Measurements from ENCODE around the gene PDGFRA. TPM values are rescaled to one million over a fixed set of nuclear protein-coding genes. Genes with fewer than 3 reads are reported as not detected.

PDGFRA gene
- 11.4 and 13.8 TPM in 2 replicates for total RNA-seq
- long read RNA-seq, partial matches to known transcripts, result 7 of 13 reads
- long read RNA-seq, other reads (novel, unspliced or antisense), result 6 of 13 reads

DNA sequence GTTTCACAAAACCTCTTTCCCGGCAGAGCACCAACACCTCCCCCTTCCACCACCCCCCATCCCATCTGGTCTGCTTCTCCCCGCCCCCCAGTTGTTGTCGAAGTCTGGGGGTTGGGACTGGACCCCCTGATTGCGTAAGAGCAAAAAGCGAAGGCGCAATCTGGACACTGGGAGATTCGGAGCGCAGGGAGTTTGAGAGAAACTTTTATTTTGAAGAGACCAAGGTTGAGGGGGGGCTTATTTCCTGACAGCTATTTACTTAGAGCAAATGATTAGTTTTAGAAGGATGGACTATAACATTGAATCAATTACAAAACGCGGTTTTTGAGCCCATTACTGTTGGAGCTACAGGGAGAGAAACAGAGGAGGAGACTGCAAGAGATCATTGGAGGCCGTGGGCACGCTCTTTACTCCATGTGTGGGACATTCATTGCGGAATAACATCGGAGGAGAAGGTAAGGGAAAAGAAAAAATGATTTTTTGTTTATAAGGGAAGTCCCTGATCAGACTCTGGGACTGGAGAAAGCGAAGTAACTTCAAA, at the start of gene PDGFRA:
Gene PDGFRA (plus strand): TSS at position 333 of the 541 bp plus-strand sequence. CDS start 29,476 bp downstream, outside the sequence.
- no peaks in the 10 kb centered on the region for H3K9me3 Mint-ChIP-seq (ENCODE audit: low read depth)
- no peak for DNase-seq (ENCODE audit: low spot score, unreplicated experiment)
- TF ChIP-seq, protein P1, sequence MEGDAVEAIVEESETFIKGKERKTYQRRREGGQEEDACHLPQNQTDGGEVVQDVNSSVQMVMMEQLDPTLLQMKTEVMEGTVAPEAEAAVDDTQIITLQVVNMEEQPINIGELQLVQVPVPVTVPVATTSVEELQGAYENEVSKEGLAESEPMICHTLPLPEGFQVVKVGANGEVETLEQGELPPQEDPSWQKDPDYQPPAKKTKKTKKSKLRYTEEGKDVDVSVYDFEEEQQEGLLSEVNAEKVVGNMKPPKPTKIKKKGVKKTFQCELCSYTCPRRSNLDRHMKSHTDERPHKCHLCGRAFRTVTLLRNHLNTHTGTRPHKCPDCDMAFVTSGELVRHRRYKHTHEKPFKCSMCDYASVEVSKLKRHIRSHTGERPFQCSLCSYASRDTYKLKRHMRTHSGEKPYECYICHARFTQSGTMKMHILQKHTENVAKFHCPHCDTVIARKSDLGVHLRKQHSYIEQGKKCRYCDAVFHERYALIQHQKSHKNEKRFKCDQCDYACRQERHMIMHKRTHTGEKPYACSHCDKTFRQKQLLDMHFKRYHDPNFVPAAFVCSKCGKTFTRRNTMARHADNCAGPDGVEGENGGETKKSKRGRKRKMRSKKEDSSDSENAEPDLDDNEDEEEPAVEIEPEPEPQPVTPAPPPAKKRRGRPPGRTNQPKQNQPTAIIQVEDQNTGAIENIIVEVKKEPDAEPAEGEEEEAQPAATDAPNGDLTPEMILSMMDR (IDR thresholded peaks at IDR 0.05; ENCODE audit: unreplicated experiment), result no peak
- no peaks in the 10 kb centered on the region for H3K36me3 Mint-ChIP-seq (ENCODE audit: insufficient read depth)
- peaks cover 74% of the 10 kb centered on the region for H3K27me3 Mint-ChIP-seq
- peaks cover 26% of the 10 kb centered on the region for H3K4me1 Mint-ChIP-seq (ENCODE audit: low read depth)
- H3K27ac Mint-ChIP-seq, result peak within 1 kb of the TSS; percentile 87
- H3K4me3 Mint-ChIP-seq (ENCODE audit: low read depth), result peak within 1 kb of the TSS; percentile 68

- no peaks in the 10 kb centered on the region for H3K36me3 Mint-ChIP-seq (ENCODE audit: insufficient read depth)
- DNase-seq (ENCODE audit: low spot score, unreplicated experiment), result no peak
- no peaks in the 10 kb centered on the region for H3K4me1 Mint-ChIP-seq (ENCODE audit: low read depth)
- peaks cover 22% of the 10 kb centered on the region for H3K27me3 Mint-ChIP-seq
- TF ChIP-seq, protein P1 (IDR thresholded peaks at IDR 0.05; ENCODE audit: unreplicated experiment), result no peak
- no peak overlapping the region for H3K4me3 Mint-ChIP-seq (ENCODE audit: low read depth)
- H3K9me3 Mint-ChIP-seq (ENCODE audit: low read depth), result no peaks in the 10 kb centered on the region
- H3K27ac Mint-ChIP-seq, result no peak overlapping the region
Observed at GRCh38 chr4:54184581-54184980, 44.5 kb upstream of the PDGFRA start.

GRCh38 chr4:54185044-54185780, 43.9 kb upstream of the PDGFRA start:
- TF ChIP-seq, protein P1 (IDR thresholded peaks at IDR 0.05; ENCODE audit: unreplicated experiment), result no peak
- Mint-ChIP-seq H3K27me3 (peaks cover 22% of the 10 kb centered on the region), H3K9me3 (ENCODE audit: low read depth) (no peaks in the 10 kb centered on the region), H3K4me3 (ENCODE audit: low read depth) (no peak overlapping the region), H3K27ac (no peak overlapping the region), H3K4me1 (ENCODE audit: low read depth) (no peaks in the 10 kb centered on the region), H3K36me3 (ENCODE audit: insufficient read depth) (no peaks in the 10 kb centered on the region)
- DNase-seq (ENCODE audit: low spot score, unreplicated experiment), result no peak

GRCh38 chr4:54185866-54186265, 43.2 kb upstream of the PDGFRA start:
- no peaks in the 10 kb centered on the region for H3K4me1 Mint-ChIP-seq (ENCODE audit: low read depth)
- TF ChIP-seq, protein P1 (IDR thresholded peaks at IDR 0.05; ENCODE audit: unreplicated experiment), result no peak
- no peaks in the 10 kb centered on the region for H3K9me3 Mint-ChIP-seq (ENCODE audit: low read depth)
- no peak overlapping the region for H3K27ac Mint-ChIP-seq
- peaks cover 26% of the 10 kb centered on the region for H3K27me3 Mint-ChIP-seq
- no peaks in the 10 kb centered on the region for H3K36me3 Mint-ChIP-seq (ENCODE audit: insufficient read depth)
- H3K4me3 Mint-ChIP-seq (ENCODE audit: low read depth), result no peak overlapping the region
- no peak for DNase-seq (ENCODE audit: low spot score, unreplicated experiment)

- H3K4me1 Mint-ChIP-seq (ENCODE audit: low read depth), result no peaks in the 10 kb centered on the region
- no peak overlapping the region for H3K4me3 Mint-ChIP-seq (ENCODE audit: low read depth)
- H3K9me3 Mint-ChIP-seq (ENCODE audit: low read depth), result no peaks in the 10 kb centered on the region
- no peak for DNase-seq (ENCODE audit: low spot score, unreplicated experiment)
- H3K27me3 Mint-ChIP-seq, result peaks cover 26% of the 10 kb centered on the region
- TF ChIP-seq, protein P1 (IDR thresholded peaks at IDR 0.05; ENCODE audit: unreplicated experiment), result no peak
- H3K27ac Mint-ChIP-seq, result no peak overlapping the region
- no peaks in the 10 kb centered on the region for H3K36me3 Mint-ChIP-seq (ENCODE audit: insufficient read depth)
Observed at GRCh38 chr4:54186371-54186770, 42.7 kb upstream of the PDGFRA start.

All from progenitor cell of endocrine pancreas (in vitro differentiated cells).